GM18873 (cell line): ENCODE data around the gene PLEKHM2.
"Not testable (repeated sequence)": the region's sequence is repeated elsewhere in the genome, so short reads cannot be mapped to it uniquely, and the experiment has no call there.

Source experiments
- ATAC-seq: cut with Tn5 transposase; IDR thresholded peaks from one replicate; pipeline ENCODE4 v1.9.1; 2021; ENCODE audit warnings: mild to moderate bottlenecking, moderate library complexity, moderate number of reproducible peaks; ENCODE audit not compliant: unreplicated experiment, low FRiP score

Gene PLEKHM2

GRCh38 chr1:15676688-15677661 lies 7.1 kb upstream of the PLEKHM2 start:
- no peak for ATAC-seq

- ATAC-seq: no peak
These were observed 5.5 kb upstream of the PLEKHM2 start for GRCh38 chr1:15678578-15678977.

GRCh38 chr1:15680131-15680530 lies 4.0 kb upstream of the PLEKHM2 start:
- no peak for ATAC-seq

- no peak for ATAC-seq
These were observed 3.4 kb upstream of the PLEKHM2 start for GRCh38 chr1:15680561-15681348.

- ATAC-seq: no peak
These were observed 2.5 kb upstream of the PLEKHM2 start for GRCh38 chr1:15681349-15682292.

GRCh38 chr1:15682936-15683341 lies 1.2 kb upstream of the PLEKHM2 start:
- ATAC-seq: no peak

- ATAC-seq: no peak
These were observed 628 bp upstream of the PLEKHM2 start for GRCh38 chr1:15683345-15684039.

- no peak for ATAC-seq
These were observed 560 bp downstream of the PLEKHM2 start for GRCh38 chr1:15684468-15685291.

GRCh38 chr1:15685820-15686219 lies 1.7 kb downstream of the PLEKHM2 start:
- no peak for ATAC-seq

GRCh38 chr1:15687446-15687845 lies 3.3 kb downstream of the PLEKHM2 start:
- no peak for ATAC-seq

GRCh38 chr1:15690317-15690716 lies 6.2 kb downstream of the PLEKHM2 start:
- ATAC-seq: no peak

GRCh38 chr1:15691434-15692032 lies 7.4 kb downstream of the PLEKHM2 start:
- ATAC-seq: no peak

- no peak for ATAC-seq
These were observed 8.1 kb downstream of the PLEKHM2 start for GRCh38 chr1:15692121-15692682.

- no peak for ATAC-seq
These were observed 9.3 kb downstream of the PLEKHM2 start for GRCh38 chr1:15693371-15693770.

- peak; percentile 77 for ATAC-seq
These were observed 12.9 kb downstream of the PLEKHM2 start for GRCh38 chr1:15696956-15697521.

GRCh38 chr1:15698201-15698600 lies 14.1 kb downstream of the PLEKHM2 start:
- no peak for ATAC-seq

- ATAC-seq: not testable (repeated sequence)
These were observed 15.2 kb downstream of the PLEKHM2 start for GRCh38 chr1:15699321-15699720.

GRCh38 chr1:15700508-15700907 lies 16.4 kb downstream of the PLEKHM2 start:
- no peak for ATAC-seq
